Measurements from ENCODE around the gene SHISA5.

GRCh38 chr3:48426401-48426909 lies 77.5 kb downstream of the SHISA5 start:
- no peak for TF ChIP-seq CTCF (IDR thresholded peaks at IDR 0.05; ENCODE audit: insufficient read depth, low read length)
- TF ChIP-seq POLR2AphosphoS5 (IDR thresholded peaks at IDR 0.05; ENCODE audit: low read depth) = no peak
- TF ChIP-seq, protein P1, sequence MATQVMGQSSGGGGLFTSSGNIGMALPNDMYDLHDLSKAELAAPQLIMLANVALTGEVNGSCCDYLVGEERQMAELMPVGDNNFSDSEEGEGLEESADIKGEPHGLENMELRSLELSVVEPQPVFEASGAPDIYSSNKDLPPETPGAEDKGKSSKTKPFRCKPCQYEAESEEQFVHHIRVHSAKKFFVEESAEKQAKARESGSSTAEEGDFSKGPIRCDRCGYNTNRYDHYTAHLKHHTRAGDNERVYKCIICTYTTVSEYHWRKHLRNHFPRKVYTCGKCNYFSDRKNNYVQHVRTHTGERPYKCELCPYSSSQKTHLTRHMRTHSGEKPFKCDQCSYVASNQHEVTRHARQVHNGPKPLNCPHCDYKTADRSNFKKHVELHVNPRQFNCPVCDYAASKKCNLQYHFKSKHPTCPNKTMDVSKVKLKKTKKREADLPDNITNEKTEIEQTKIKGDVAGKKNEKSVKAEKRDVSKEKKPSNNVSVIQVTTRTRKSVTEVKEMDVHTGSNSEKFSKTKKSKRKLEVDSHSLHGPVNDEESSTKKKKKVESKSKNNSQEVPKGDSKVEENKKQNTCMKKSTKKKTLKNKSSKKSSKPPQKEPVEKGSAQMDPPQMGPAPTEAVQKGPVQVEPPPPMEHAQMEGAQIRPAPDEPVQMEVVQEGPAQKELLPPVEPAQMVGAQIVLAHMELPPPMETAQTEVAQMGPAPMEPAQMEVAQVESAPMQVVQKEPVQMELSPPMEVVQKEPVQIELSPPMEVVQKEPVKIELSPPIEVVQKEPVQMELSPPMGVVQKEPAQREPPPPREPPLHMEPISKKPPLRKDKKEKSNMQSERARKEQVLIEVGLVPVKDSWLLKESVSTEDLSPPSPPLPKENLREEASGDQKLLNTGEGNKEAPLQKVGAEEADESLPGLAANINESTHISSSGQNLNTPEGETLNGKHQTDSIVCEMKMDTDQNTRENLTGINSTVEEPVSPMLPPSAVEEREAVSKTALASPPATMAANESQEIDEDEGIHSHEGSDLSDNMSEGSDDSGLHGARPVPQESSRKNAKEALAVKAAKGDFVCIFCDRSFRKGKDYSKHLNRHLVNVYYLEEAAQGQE (IDR thresholded peaks at IDR 0.05; ENCODE audit: insufficient replicate concordance, low read depth) = no peak
- TF ChIP-seq GABPA (IDR thresholded peaks at IDR 0.05; ENCODE audit: low read depth) = no peak
